Measurements from ENCODE around the gene GREM1. TPM values are rescaled to one million over a fixed set of nuclear protein-coding genes. Genes with fewer than 3 reads are reported as not detected.

Gene GREM1
- total and polyA plus RNA-seq, 2 of the 8 experiments (the other 6 are each of a cell fraction or from before 2014, with no cell fraction given), result 0.12 to 1.1 TPM

- Histone ChIP-seq H4K5ac (ENCODE audit: insufficient read length, low read depth, low read length) (no peak overlapping the region), H3K9ac (replicated peaks in 1 of 4; ENCODE audit: extremely low read depth in 1 of 4, low read depth in 3 of 4, low read length in 3 of 4) (no peak overlapping the region), H3K4me1 (replicated peaks in 1 of 4; ENCODE audit: control insufficient read depth in 3 of 4, insufficient read depth in 4 of 4, low read length in 3 of 4) (no peaks in the 10 kb centered on the region), H3K9me3 (ENCODE audit: insufficient read depth in 2 of 2, low read depth in 1 of 2, low read length in 1 of 2) (no peaks in the 10 kb centered on the region), H3K36me3 (ENCODE audit: control insufficient read depth in 2 of 4, insufficient read depth in 4 of 4, low read length in 3 of 4) (no peaks in the 10 kb centered on the region), H4K8ac (ENCODE audit: extremely low read depth, insufficient read depth, low read length) (no peak overlapping the region), H2BK20ac (ENCODE audit: low read length) (no peak overlapping the region), H4K91ac (replicated peaks; ENCODE audit: insufficient read length, low read length) (no peak overlapping the region), H3K27ac (ENCODE audit: low read depth, low read length) (no peak overlapping the region), H3K4me3 (ENCODE audit: extremely low read depth in 1 of 4, insufficient read depth in 2 of 4, low read depth in 3 of 4, low read length in 4 of 4) (no peak overlapping the region), H3K79me1 (ENCODE audit: low read depth, low read length) (no peaks in the 10 kb centered on the region), H2AK5ac (ENCODE audit: low read depth, low read length) (no peak overlapping the region), H2BK5ac (ENCODE audit: low read depth, low read length) (no peak overlapping the region), H3K4ac (replicated peaks; ENCODE audit: insufficient read length, low read depth, low read length) (no peak overlapping the region), H3K79me2 (ENCODE audit: control insufficient read depth in 1 of 2, insufficient read depth in 2 of 2, low read length in 2 of 2) (no peaks in the 10 kb centered on the region), H3K14ac (ENCODE audit: insufficient read length) (no peak overlapping the region), H3K18ac (ENCODE audit: extremely low read depth, low read length) (no peak overlapping the region), H4K20me1 (replicated peaks in 1 of 2; ENCODE audit: control insufficient read depth in 1 of 2, insufficient read depth in 2 of 2, low read length in 2 of 2) (no peaks in the 10 kb centered on the region), H2BK120ac (replicated peaks; ENCODE audit: low read depth, low read length) (no peak overlapping the region), H3K56ac (replicated peaks; ENCODE audit: insufficient read length, low read depth, low read length) (no peak overlapping the region), H2BK15ac (ENCODE audit: low read length) (no peak overlapping the region), H3K23me2 (ENCODE audit: low read depth, low read length) (no peaks in the 10 kb centered on the region), H2AFZ (ENCODE audit: low read length) (no peak overlapping the region), H3K4me2 (ENCODE audit: insufficient read depth in 1 of 2, low read depth in 2 of 2, low read length in 2 of 2) (no peak overlapping the region), H2BK12ac (ENCODE audit: low read depth, low read length) (no peak overlapping the region), H3K23ac (ENCODE audit: insufficient read length) (no peak overlapping the region), H3K27me3 (replicated peaks in 1 of 4; ENCODE audit: control insufficient read depth in 3 of 4, extremely low read depth in 1 of 4, insufficient read depth in 3 of 4, low read length in 3 of 4) (no peaks in the 10 kb centered on the region)
- DNase-seq (ENCODE audit: low read depth in 1 of 2, low spot score in 2 of 2) (no peak), FAIRE-seq (no peak)
- 91% methylated on average over 2 of the region's 2 CpGs; no CpG with 5 or more reads in 1 of the 2 experiments for WGBS, 2 experiments (ENCODE audit: extremely low coverage in 1 of 2, insufficient coverage in 1 of 2, insufficient read length in 1 of 2, insufficient replicate concordance in 2 of 2, low coverage in 1 of 2, low lambda C conversion rate in 2 of 2, missing lambda C conversion rate in 1 of 2)
- ChIA-PET POLR2A (ENCODE audit: partially characterized antibody) (interaction anchor here (1.0 kb wide), 1 partner anchor 36 kb away, joined by 3 read pairs; no protein-coding TSS in a partner anchor), CTCF (ENCODE audit: partially characterized antibody) (interaction anchor here (0.6 to 0.7 kb wide), 2 partner anchors 10 to 355 kb away, joined by 3 read pairs; no protein-coding TSS in a partner anchor)
- TF ChIP-seq, protein P1, sequence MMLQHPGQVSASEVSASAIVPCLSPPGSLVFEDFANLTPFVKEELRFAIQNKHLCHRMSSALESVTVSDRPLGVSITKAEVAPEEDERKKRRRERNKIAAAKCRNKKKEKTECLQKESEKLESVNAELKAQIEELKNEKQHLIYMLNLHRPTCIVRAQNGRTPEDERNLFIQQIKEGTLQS (IDR thresholded peaks at IDR 0.05; ENCODE audit: insufficient read depth, low read depth, low read length), result no peak
- TF ChIP-seq CBX8 (IDR thresholded peaks at IDR 0.05; ENCODE audit: borderline replicate concordance, low read depth, low read length), result no peak
- TF ChIP-seq CHD2 (IDR thresholded peaks at IDR 0.05; ENCODE audit: low read length), result no peak
- TF ChIP-seq EGR1 (IDR thresholded peaks at IDR 0.05; ENCODE audit: borderline replicate concordance, low read depth, low read length), result no peak
- no peak for TF ChIP-seq CEBPB (IDR thresholded peaks at IDR 0.05; ENCODE audit: low read depth, low read length)
- TF ChIP-seq, protein P2, sequence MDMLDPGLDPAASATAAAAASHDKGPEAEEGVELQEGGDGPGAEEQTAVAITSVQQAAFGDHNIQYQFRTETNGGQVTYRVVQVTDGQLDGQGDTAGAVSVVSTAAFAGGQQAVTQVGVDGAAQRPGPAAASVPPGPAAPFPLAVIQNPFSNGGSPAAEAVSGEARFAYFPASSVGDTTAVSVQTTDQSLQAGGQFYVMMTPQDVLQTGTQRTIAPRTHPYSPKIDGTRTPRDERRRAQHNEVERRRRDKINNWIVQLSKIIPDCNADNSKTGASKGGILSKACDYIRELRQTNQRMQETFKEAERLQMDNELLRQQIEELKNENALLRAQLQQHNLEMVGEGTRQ (IDR thresholded peaks at IDR 0.05; ENCODE audit: low read length), result no peak
- no peak for TF ChIP-seq SRF (IDR thresholded peaks at IDR 0.05; ENCODE audit: low read depth, low read length)
- TF ChIP-seq POLR2A (IDR thresholded peaks at IDR 0.05; ENCODE audit: control extremely low read depth in 1 of 2, low read depth in 2 of 2, low read length in 2 of 2), result no peak
- no peak for TF ChIP-seq SP2 (IDR thresholded peaks at IDR 0.05; ENCODE audit: low read length)
- TF ChIP-seq POLR2AphosphoS5 (IDR thresholded peaks at IDR 0.05; ENCODE audit: low read depth, low read length), result no peak
- no peak for TF ChIP-seq ZNF274 (IDR thresholded peaks at IDR 0.05; ENCODE audit: borderline replicate concordance, extremely low read depth, low read length)
- TF ChIP-seq EZH2 (IDR thresholded peaks at IDR 0.05; ENCODE audit: low read depth, low read length, severe bottlenecking), result no peak
- TF ChIP-seq BRCA1 (IDR thresholded peaks at IDR 0.05; ENCODE audit: low read depth, low read length), result no peak
- TF ChIP-seq NRF1 (IDR thresholded peaks at IDR 0.05; ENCODE audit: low read depth, low read length), result no peak
- TF ChIP-seq TEAD4 (IDR thresholded peaks at IDR 0.05; ENCODE audit: low read depth, low read length), result no peak
Observed at GRCh38 chr15:32705446-32705845, 12.4 kb upstream of the GREM1 start.

Data from H1 (cell line).